Measurements from ENCODE around the gene COBLL1. TPM values are rescaled to one million over a fixed set of nuclear protein-coding genes. Genes with fewer than 3 reads are reported as not detected.
"Not testable (repeated sequence)": the region's sequence is repeated elsewhere in the genome, so short reads cannot be mapped to it uniquely, and the experiment has no call there.

The COBLL1 gene
- total and polyA plus RNA-seq, 4 donors: 16.3 to 114 (median 36.4) TPM

DNA sequence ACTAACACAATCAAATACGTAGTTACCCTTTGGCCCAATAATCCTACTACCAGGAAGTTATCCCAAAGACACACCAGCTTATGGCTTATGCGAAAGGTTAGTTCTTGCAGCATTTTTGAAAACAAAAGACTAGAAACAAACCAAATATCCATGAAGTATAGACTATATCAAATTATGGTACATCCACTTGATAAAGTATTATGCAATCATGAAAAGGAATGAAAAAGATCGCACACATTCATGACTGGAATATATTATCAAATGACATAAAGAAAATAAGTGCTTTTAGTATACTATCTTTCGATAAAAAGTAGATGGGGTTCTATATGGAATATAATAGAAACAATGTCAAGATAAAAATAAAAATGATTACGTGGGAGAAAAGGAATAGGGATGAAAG lies 78.2 kb downstream of the COBLL1 start:
- WGBS: 91% methylated on average over 5 of the region's 5 CpGs
- no peak overlapping the region for H3K27ac ChIP-seq (ENCODE audit: low read depth in 1 of 2, low read length in 2 of 2)

DNA sequence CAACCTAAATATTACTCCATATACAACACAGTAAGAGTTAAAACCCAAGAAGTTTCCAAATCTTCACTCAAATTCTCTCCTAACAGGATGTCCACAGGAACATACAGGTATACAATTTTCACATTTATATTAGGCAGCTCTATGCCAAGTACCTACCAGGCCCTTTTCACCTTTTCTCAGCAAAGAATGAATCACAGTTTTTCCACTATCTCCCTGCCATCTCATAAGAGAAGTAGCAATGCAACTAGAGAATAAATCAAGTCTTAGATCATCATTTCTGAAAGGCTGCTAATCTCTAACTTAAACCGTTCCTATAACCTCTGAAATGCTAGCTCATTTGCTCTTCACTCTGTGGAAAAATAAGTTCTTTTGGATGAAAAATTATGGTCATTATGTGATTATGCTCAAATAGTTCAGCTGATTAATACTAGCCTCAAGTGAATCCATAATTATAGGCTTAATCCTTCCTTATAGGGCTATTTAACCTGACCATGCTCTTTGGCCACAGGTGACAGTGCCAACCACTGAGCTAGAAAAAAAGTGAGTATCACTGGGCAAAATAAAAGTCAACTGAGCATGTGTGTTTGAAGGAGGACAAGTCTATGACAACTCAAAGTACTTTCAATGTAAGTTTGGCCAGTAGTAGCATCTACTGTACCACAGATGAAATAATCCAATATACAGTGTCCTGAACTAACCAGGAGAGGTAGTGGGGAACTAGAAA lies 79.7 kb downstream of the COBLL1 start:
- H3K4me1 ChIP-seq (ENCODE audit: control insufficient read depth in 4 of 4, insufficient read depth in 4 of 4, low read length in 3 of 4): peaks cover 0 to 18% (median 4%) of the 10 kb centered on the region in 4 donors
- no peaks in the 10 kb centered on the region for H3K27me3 ChIP-seq (ENCODE audit: control insufficient read depth in 4 of 4, insufficient read depth in 4 of 4, low read length in 3 of 4)
- TF ChIP-seq NR2F2 (IDR thresholded peaks at IDR 0.05) (no peak), HNF4A (conservative IDR thresholded peaks at IDR 0.05) (no peak), FOXA2 (IDR thresholded peaks at IDR 0.05) (no peak), RAD21 (IDR thresholded peaks at IDR 0.05) (no peak), EGR1 (IDR thresholded peaks at IDR 0.05; ENCODE audit: low read depth in 2 of 2) (no peak), TAF1 (conservative IDR thresholded peaks at IDR 0.05) (no peak), HNF4G (IDR thresholded peaks at IDR 0.05) (no peak), JUND (IDR thresholded peaks at IDR 0.05) (no peak), RXRA (IDR thresholded peaks at IDR 0.05) (no peak)
- TF ChIP-seq, protein P1, sequence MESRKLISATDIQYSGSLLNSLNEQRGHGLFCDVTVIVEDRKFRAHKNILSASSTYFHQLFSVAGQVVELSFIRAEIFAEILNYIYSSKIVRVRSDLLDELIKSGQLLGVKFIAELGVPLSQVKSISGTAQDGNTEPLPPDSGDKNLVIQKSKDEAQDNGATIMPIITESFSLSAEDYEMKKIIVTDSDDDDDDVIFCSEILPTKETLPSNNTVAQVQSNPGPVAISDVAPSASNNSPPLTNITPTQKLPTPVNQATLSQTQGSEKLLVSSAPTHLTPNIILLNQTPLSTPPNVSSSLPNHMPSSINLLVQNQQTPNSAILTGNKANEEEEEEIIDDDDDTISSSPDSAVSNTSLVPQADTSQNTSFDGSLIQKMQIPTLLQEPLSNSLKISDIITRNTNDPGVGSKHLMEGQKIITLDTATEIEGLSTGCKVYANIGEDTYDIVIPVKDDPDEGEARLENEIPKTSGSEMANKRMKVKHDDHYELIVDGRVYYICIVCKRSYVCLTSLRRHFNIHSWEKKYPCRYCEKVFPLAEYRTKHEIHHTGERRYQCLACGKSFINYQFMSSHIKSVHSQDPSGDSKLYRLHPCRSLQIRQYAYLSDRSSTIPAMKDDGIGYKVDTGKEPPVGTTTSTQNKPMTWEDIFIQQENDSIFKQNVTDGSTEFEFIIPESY (IDR thresholded peaks at IDR 0.05): no peak
- TF ChIP-seq, protein P2, sequence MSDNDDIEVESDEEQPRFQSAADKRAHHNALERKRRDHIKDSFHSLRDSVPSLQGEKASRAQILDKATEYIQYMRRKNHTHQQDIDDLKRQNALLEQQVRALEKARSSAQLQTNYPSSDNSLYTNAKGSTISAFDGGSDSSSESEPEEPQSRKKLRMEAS (IDR thresholded peaks at IDR 0.05): no peak
- TF ChIP-seq, protein P3, sequence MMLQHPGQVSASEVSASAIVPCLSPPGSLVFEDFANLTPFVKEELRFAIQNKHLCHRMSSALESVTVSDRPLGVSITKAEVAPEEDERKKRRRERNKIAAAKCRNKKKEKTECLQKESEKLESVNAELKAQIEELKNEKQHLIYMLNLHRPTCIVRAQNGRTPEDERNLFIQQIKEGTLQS (IDR thresholded peaks at IDR 0.05): no peak
- TF ChIP-seq, protein P4, sequence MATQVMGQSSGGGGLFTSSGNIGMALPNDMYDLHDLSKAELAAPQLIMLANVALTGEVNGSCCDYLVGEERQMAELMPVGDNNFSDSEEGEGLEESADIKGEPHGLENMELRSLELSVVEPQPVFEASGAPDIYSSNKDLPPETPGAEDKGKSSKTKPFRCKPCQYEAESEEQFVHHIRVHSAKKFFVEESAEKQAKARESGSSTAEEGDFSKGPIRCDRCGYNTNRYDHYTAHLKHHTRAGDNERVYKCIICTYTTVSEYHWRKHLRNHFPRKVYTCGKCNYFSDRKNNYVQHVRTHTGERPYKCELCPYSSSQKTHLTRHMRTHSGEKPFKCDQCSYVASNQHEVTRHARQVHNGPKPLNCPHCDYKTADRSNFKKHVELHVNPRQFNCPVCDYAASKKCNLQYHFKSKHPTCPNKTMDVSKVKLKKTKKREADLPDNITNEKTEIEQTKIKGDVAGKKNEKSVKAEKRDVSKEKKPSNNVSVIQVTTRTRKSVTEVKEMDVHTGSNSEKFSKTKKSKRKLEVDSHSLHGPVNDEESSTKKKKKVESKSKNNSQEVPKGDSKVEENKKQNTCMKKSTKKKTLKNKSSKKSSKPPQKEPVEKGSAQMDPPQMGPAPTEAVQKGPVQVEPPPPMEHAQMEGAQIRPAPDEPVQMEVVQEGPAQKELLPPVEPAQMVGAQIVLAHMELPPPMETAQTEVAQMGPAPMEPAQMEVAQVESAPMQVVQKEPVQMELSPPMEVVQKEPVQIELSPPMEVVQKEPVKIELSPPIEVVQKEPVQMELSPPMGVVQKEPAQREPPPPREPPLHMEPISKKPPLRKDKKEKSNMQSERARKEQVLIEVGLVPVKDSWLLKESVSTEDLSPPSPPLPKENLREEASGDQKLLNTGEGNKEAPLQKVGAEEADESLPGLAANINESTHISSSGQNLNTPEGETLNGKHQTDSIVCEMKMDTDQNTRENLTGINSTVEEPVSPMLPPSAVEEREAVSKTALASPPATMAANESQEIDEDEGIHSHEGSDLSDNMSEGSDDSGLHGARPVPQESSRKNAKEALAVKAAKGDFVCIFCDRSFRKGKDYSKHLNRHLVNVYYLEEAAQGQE (IDR thresholded peaks at IDR 0.05): no peak
- peak overlapping the region in 1 of 2 donors; percentile 40 for H3K27ac ChIP-seq (ENCODE audit: low read depth in 1 of 2, low read length in 2 of 2)
- H3K9me3 ChIP-seq (ENCODE audit: control insufficient read depth in 4 of 4, low read length in 3 of 4): no peaks in the 10 kb centered on the region
- no peak overlapping the region for H3K4me3 ChIP-seq (ENCODE audit: low read depth in 1 of 3, low read length in 3 of 3)
- H3K36me3 ChIP-seq (ENCODE audit: control insufficient read depth in 4 of 4, insufficient read depth in 3 of 4, low read depth in 1 of 4, low read length in 3 of 4): no peaks in the 10 kb centered on the region
- no peak overlapping the region for H3K9ac ChIP-seq (ENCODE audit: low read depth in 1 of 2, low read length in 2 of 2)
- WGBS: 89% methylated on average over 1 of the region's 1 CpG
- no peak for DNase-seq (ENCODE audit: low spot score)

More for the DNA sequence above, 78.2 kb downstream of the COBLL1 start:
- Histone ChIP-seq H3K27me3 (ENCODE audit: control insufficient read depth in 4 of 4, insufficient read depth in 4 of 4, low read length in 3 of 4) (no peaks in the 10 kb centered on the region), H3K36me3 (ENCODE audit: control insufficient read depth in 4 of 4, insufficient read depth in 3 of 4, low read depth in 1 of 4, low read length in 3 of 4) (no peaks in the 10 kb centered on the region), H3K9ac (ENCODE audit: low read depth in 1 of 2, low read length in 2 of 2) (no peak overlapping the region), H3K9me3 (ENCODE audit: control insufficient read depth in 4 of 4, low read length in 3 of 4) (no peaks in the 10 kb centered on the region), H3K4me3 (ENCODE audit: low read depth in 1 of 3, low read length in 3 of 3) (no peak overlapping the region), H3K4me1 (ENCODE audit: control insufficient read depth in 4 of 4, insufficient read depth in 4 of 4, low read length in 3 of 4) (peaks cover 0 to 16% (median 3%) of the 10 kb centered on the region in 4 donors)
- no peak for DNase-seq (ENCODE audit: low spot score)
- TF ChIP-seq, protein P2 (IDR thresholded peaks at IDR 0.05): no peak

DNA sequence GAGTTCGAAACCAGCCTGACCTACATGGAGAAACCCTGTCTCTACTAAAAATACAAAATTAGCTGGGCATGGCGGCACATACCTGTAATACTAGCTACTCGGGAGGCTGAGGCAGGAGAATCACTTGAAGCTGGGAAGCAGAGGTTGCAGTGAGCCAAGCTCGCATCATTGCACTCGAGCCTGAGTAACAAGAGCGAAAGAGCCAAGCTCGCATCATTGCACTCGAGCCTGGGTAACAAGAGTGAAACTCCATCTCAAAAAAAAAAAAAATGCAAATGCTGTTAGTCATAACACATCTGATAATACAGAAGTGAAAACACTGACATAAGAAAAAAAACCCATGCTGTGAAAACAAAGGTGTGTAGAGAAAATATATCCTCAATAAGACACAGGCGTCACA lies 80.4 kb downstream of the COBLL1 start:
- not testable (repeated sequence) for H3K27ac ChIP-seq (ENCODE audit: low read depth in 1 of 2, low read length in 2 of 2); H3K36me3 ChIP-seq (ENCODE audit: control insufficient read depth in 4 of 4, insufficient read depth in 3 of 4, low read depth in 1 of 4, low read length in 3 of 4); DNase-seq (ENCODE audit: low spot score); H3K9ac ChIP-seq (ENCODE audit: low read depth in 1 of 2, low read length in 2 of 2); H3K9me3 ChIP-seq (ENCODE audit: control insufficient read depth in 4 of 4, low read length in 3 of 4); H3K4me3 ChIP-seq (ENCODE audit: low read depth in 1 of 3, low read length in 3 of 3); H3K27me3 ChIP-seq (ENCODE audit: control insufficient read depth in 4 of 4, insufficient read depth in 4 of 4, low read length in 3 of 4)
- WGBS: 90% methylated on average over 9 of the region's 9 CpGs
- peaks cover 0 to 18% (median 5%) of the 10 kb centered on the region in 4 donors for H3K4me1 ChIP-seq (ENCODE audit: control insufficient read depth in 4 of 4, insufficient read depth in 4 of 4, low read length in 3 of 4)
